ENCODE measurements around the gene REELD1. TPM values are rescaled to one million over a fixed set of nuclear protein-coding genes. Genes with fewer than 3 reads are reported as not detected.

REELD1 gene
- polyA plus RNA-seq, 1 donor from 2014 or later: not detected

- no peak overlapping the region for H3K9ac ChIP-seq (ENCODE audit: low read length)
- no peak overlapping the region for H3K4me3 ChIP-seq (ENCODE audit: low read length)
- H3K27me3 ChIP-seq (ENCODE audit: insufficient read depth, low read depth, low read length): no peaks in the 10 kb centered on the region
- no peak overlapping the region for H3K27ac ChIP-seq (ENCODE audit: low read length)
- H3K9me2 ChIP-seq (ENCODE audit: insufficient read depth, low read length): no peaks in the 10 kb centered on the region
- no peak overlapping the region for H3K4me2 ChIP-seq (ENCODE audit: low read length)
- no peak overlapping the region for H2AFZ ChIP-seq (ENCODE audit: low read depth, low read length)
- H3K9me3 ChIP-seq (ENCODE audit: low read length): no peaks in the 10 kb centered on the region
- H3K36me3 ChIP-seq (ENCODE audit: insufficient read depth, low read length): no peaks in the 10 kb centered on the region
- no peaks in the 10 kb centered on the region for H3K79me2 ChIP-seq (replicated peaks; ENCODE audit: insufficient read depth, low read length)
- no peak for TF ChIP-seq EZH2 (IDR thresholded peaks at IDR 0.05; ENCODE audit: borderline replicate concordance, insufficient read depth, low read length, poor library complexity, severe bottlenecking)
- no peak for TF ChIP-seq EP300 (conservative IDR thresholded peaks at IDR 0.05; ENCODE audit: poor library complexity, severe bottlenecking)
- no peak for TF ChIP-seq SMC3 (conservative IDR thresholded peaks at IDR 0.05; ENCODE audit: poor library complexity)
- no peaks in the 10 kb centered on the region for H4K20me1 ChIP-seq (ENCODE audit: insufficient read depth)
- no peaks in the 10 kb centered on the region for H3F3A ChIP-seq (ENCODE audit: insufficient read depth, low read length, poor library complexity, severe bottlenecking)
Measured at GRCh38 chr4:146269228-146269653, 54.9 kb downstream of the REELD1 start.

GRCh38 chr4:146271466-146271865, 57.1 kb downstream of the REELD1 start:
- H3K36me3 ChIP-seq (ENCODE audit: insufficient read depth, low read length): no peaks in the 10 kb centered on the region
- no peak overlapping the region for H3K9ac ChIP-seq (ENCODE audit: low read length)
- no peak overlapping the region for H3K27ac ChIP-seq (ENCODE audit: low read length)
- H2AFZ ChIP-seq (ENCODE audit: low read depth, low read length): no peak overlapping the region
- no peaks in the 10 kb centered on the region for H3K9me3 ChIP-seq (ENCODE audit: low read length)
- H3K4me3 ChIP-seq (ENCODE audit: low read length): no peak overlapping the region
- no peak overlapping the region for H3K4me2 ChIP-seq (ENCODE audit: low read length)
- H3K79me2 ChIP-seq (replicated peaks; ENCODE audit: insufficient read depth, low read length): no peaks in the 10 kb centered on the region
- no peaks in the 10 kb centered on the region for H4K20me1 ChIP-seq (ENCODE audit: insufficient read depth)
- no peaks in the 10 kb centered on the region for H3F3A ChIP-seq (ENCODE audit: insufficient read depth, low read length, poor library complexity, severe bottlenecking)
- H3K9me2 ChIP-seq (ENCODE audit: insufficient read depth, low read length): no peaks in the 10 kb centered on the region
- TF ChIP-seq EZH2 (IDR thresholded peaks at IDR 0.05; ENCODE audit: borderline replicate concordance, insufficient read depth, low read length, poor library complexity, severe bottlenecking): no peak
- no peak for TF ChIP-seq MXI1 (conservative IDR thresholded peaks at IDR 0.05; ENCODE audit: poor library complexity, severe bottlenecking)
- TF ChIP-seq CTCF (IDR thresholded peaks at IDR 0.05; ENCODE audit: poor library complexity, severe bottlenecking): no peak
- TF ChIP-seq REST (IDR thresholded peaks at IDR 0.05; ENCODE audit: borderline replicate concordance): no peak
- TF ChIP-seq EP300 (conservative IDR thresholded peaks at IDR 0.05; ENCODE audit: poor library complexity, severe bottlenecking): no peak
- no peak for TF ChIP-seq RAD21 (conservative IDR thresholded peaks at IDR 0.05)
- TF ChIP-seq TAF1 (IDR thresholded peaks at IDR 0.05; ENCODE audit: low read depth): no peak
- TF ChIP-seq POLR2AphosphoS5 (IDR thresholded peaks at IDR 0.05): no peak
- H3K27me3 ChIP-seq (ENCODE audit: insufficient read depth, low read depth, low read length): no peaks in the 10 kb centered on the region
